KG1 (cell line): ENCODE results near the gene GCK.

Experiments used
- DNase-seq: peaks from one replicate; lab custom pipeline; 2025; lab: John Stamatoyannopoulos, UW

GCK gene

GRCh38 chr7:44222776-44223261, 33.6 kb upstream of the GCK start:
- no peak for DNase-seq

- no peak for DNase-seq
These were observed 32.8 kb upstream of the GCK start for GRCh38 chr7:44222074-44222473.

- no peak for DNase-seq
These were observed 32.1 kb upstream of the GCK start for GRCh38 chr7:44221231-44221791.

GRCh38 chr7:44220358-44221112, 31.3 kb upstream of the GCK start:
- no peak for DNase-seq

- DNase-seq = no peak
These were observed 30.8 kb upstream of the GCK start for GRCh38 chr7:44220046-44220357.

- no peak for DNase-seq
These were observed 30.3 kb upstream of the GCK start for GRCh38 chr7:44219371-44220045.

GRCh38 chr7:44218418-44219201, 29.4 kb upstream of the GCK start:
- no peak for DNase-seq

- no peak for DNase-seq
These were observed 28.7 kb upstream of the GCK start for GRCh38 chr7:44217852-44218402.

- DNase-seq = no peak
These were observed 28.0 kb upstream of the GCK start for GRCh38 chr7:44217223-44217714.

GRCh38 chr7:44216521-44217222, 27.4 kb upstream of the GCK start:
- no peak for DNase-seq

GRCh38 chr7:44216019-44216418, 26.8 kb upstream of the GCK start:
- DNase-seq = no peak

- DNase-seq = no peak
These were observed 26.3 kb upstream of the GCK start for GRCh38 chr7:44215531-44215930.

- DNase-seq = no peak
These were observed 24.7 kb upstream of the GCK start for GRCh38 chr7:44213877-44214388.

- DNase-seq = no peak
These were observed 24.1 kb upstream of the GCK start for GRCh38 chr7:44213206-44213876.

- no peak for DNase-seq
These were observed 23.4 kb upstream of the GCK start for GRCh38 chr7:44212581-44213184.

- no peak for DNase-seq
These were observed 22.8 kb upstream of the GCK start for GRCh38 chr7:44212018-44212417.

- no peak for DNase-seq
These were observed 22.0 kb upstream of the GCK start for GRCh38 chr7:44211126-44211675.

GRCh38 chr7:44210107-44210506, 20.9 kb upstream of the GCK start:
- DNase-seq = no peak

GRCh38 chr7:44208085-44208484, 18.8 kb upstream of the GCK start:
- DNase-seq = no peak

GRCh38 chr7:44206008-44206407, 16.8 kb upstream of the GCK start:
- no peak for DNase-seq
